LNCaP clone FGC (cell line): ENCODE data around the gene RFNG.

Source experiments
- DNase-seq: peaks from one replicate; pipeline ENCODE4 v3.0.0-alpha.2; 2011; ENCODE audit warnings: low read depth
- H3K4me3 ChIP-seq: 2 replicates; pipeline ENCODE4 v1.5.1; 2011; ENCODE audit warnings: mild to moderate bottlenecking, low read depth, low read length, control low read depth
- CTCF ChIP-seq: IDR thresholded peaks from 2 replicates; pipeline ENCODE4 v1.5.1; 2012; ENCODE audit warnings: mild to moderate bottlenecking; ENCODE audit not compliant: control insufficient read depth, insufficient read depth; ENCODE audit errors: extremely low read depth

Gene RFNG

GRCh38 chr17:81998691-81999438, 52.7 kb downstream of the RFNG start:
- no peak overlapping the region for H3K4me3 ChIP-seq
- TF ChIP-seq CTCF: no peak
- no peak for DNase-seq

GRCh38 chr17:81998212-81998611, 53.4 kb downstream of the RFNG start:
- no peak for DNase-seq
- TF ChIP-seq CTCF: no peak
- no peak overlapping the region for H3K4me3 ChIP-seq
